ENCODE results near the gene ADAM29. TPM values are rescaled to one million over a fixed set of nuclear protein-coding genes. Genes with fewer than 3 reads are reported as not detected.

The ADAM29 gene
- total RNA-seq, 2 experiments from 2014 or later, result not detected

- DNase-seq (no peak), ATAC-seq (ENCODE audit: poor library complexity) (no peak)
- Histone ChIP-seq H3K4me3 (ENCODE audit: low read length) (no peak overlapping the region), H3K4me1 (ENCODE audit: insufficient read depth, low read length) (no peaks in the 10 kb centered on the region), H3K36me3 (ENCODE audit: insufficient read depth, low read length) (no peaks in the 10 kb centered on the region), H3K27me3 (ENCODE audit: control insufficient read depth in 1 of 2, insufficient read depth in 2 of 2, low read length in 2 of 2) (no peaks in the 10 kb centered on the region), H3K9me3 (ENCODE audit: control insufficient read depth in 1 of 2, insufficient read depth in 1 of 2, low read length in 2 of 2) (peaks cover 0 to 7% of the 10 kb centered on the region in 2 experiments), H3K27ac (ENCODE audit: low read depth in 1 of 2, low read length in 2 of 2) (no peak overlapping the region)
- Mint-ChIP-seq H3K27me3 (no peaks in the 10 kb centered on the region), H3K27ac (no peak overlapping the region), H3K4me1 (ENCODE audit: low read depth) (no peaks in the 10 kb centered on the region), H3K4me3 (no peak overlapping the region), H3K9me3 (peaks cover 4% of the 10 kb centered on the region), H3K36me3 (ENCODE audit: low read depth) (no peaks in the 10 kb centered on the region)
- POLR2A ChIA-PET, result no interaction called here
- intact Hi-C loops (cut with DNase I, micrococcal nuclease), result no loop called here
- CTCF ChIA-PET, result no interaction called here
- TF ChIP-seq CTCF (IDR thresholded peaks at IDR 0.05), result no peak
Measured at GRCh38 chr4:174928575-174929253, 10.6 kb downstream of the ADAM29 start.

GRCh38 chr4:174929346-174929745, 11.2 kb downstream of the ADAM29 start:
- intact Hi-C loops (cut with DNase I, micrococcal nuclease), result no loop called here
- ATAC-seq (ENCODE audit: poor library complexity) (no peak), DNase-seq (no peak)
- Histone ChIP-seq H3K4me3 (ENCODE audit: low read length) (no peak overlapping the region), H3K4me1 (ENCODE audit: insufficient read depth, low read length) (no peaks in the 10 kb centered on the region), H3K36me3 (ENCODE audit: insufficient read depth, low read length) (no peaks in the 10 kb centered on the region), H3K27ac (ENCODE audit: low read depth in 1 of 2, low read length in 2 of 2) (no peak overlapping the region), H3K27me3 (ENCODE audit: control insufficient read depth in 1 of 2, insufficient read depth in 2 of 2, low read length in 2 of 2) (no peaks in the 10 kb centered on the region), H3K9me3 (ENCODE audit: control insufficient read depth in 1 of 2, insufficient read depth in 1 of 2, low read length in 2 of 2) (peaks cover 0 to 7% of the 10 kb centered on the region in 2 experiments)
- H3K27me3 Mint-ChIP-seq, result no peaks in the 10 kb centered on the region
- no peaks in the 10 kb centered on the region for H3K36me3 Mint-ChIP-seq (ENCODE audit: low read depth)
- no peak overlapping the region for H3K4me3 Mint-ChIP-seq
- no peak for TF ChIP-seq CTCF (IDR thresholded peaks at IDR 0.05)
- POLR2A ChIA-PET, result no interaction called here
- CTCF ChIA-PET, result no interaction called here
- peaks cover 6% of the 10 kb centered on the region for H3K9me3 Mint-ChIP-seq
- H3K27ac Mint-ChIP-seq, result no peak overlapping the region
- H3K4me1 Mint-ChIP-seq (ENCODE audit: low read depth), result no peaks in the 10 kb centered on the region

- Histone ChIP-seq H3K4me3 (ENCODE audit: low read length) (no peak overlapping the region), H3K4me1 (ENCODE audit: insufficient read depth, low read length) (no peaks in the 10 kb centered on the region), H3K9me3 (ENCODE audit: control insufficient read depth in 1 of 2, insufficient read depth in 1 of 2, low read length in 2 of 2) (peaks cover 0 to 7% of the 10 kb centered on the region in 2 experiments), H3K27ac (ENCODE audit: low read depth in 1 of 2, low read length in 2 of 2) (no peak overlapping the region), H3K36me3 (ENCODE audit: insufficient read depth, low read length) (no peaks in the 10 kb centered on the region), H3K27me3 (ENCODE audit: control insufficient read depth in 1 of 2, insufficient read depth in 2 of 2, low read length in 2 of 2) (no peaks in the 10 kb centered on the region)
- Mint-ChIP-seq H3K27me3 (no peaks in the 10 kb centered on the region), H3K4me3 (no peak overlapping the region), H3K4me1 (ENCODE audit: low read depth) (no peaks in the 10 kb centered on the region), H3K9me3 (peaks cover 6% of the 10 kb centered on the region), H3K27ac (no peak overlapping the region), H3K36me3 (ENCODE audit: low read depth) (no peaks in the 10 kb centered on the region)
- CTCF ChIA-PET, result no interaction called here
- ATAC-seq (ENCODE audit: poor library complexity) (no peak), DNase-seq (no peak)
- no peak for TF ChIP-seq CTCF (IDR thresholded peaks at IDR 0.05)
- POLR2A ChIA-PET, result no interaction called here
- intact Hi-C loops (cut with DNase I, micrococcal nuclease), result no loop called here
Measured at GRCh38 chr4:174930895-174931294, 12.7 kb downstream of the ADAM29 start.
